HepG2 (cell line): ENCODE results near the gene CASKIN2. TPM values are rescaled to one million over a fixed set of nuclear protein-coding genes. Genes with fewer than 3 reads are reported as not detected.
A peak's percentile ranks its signal among the peaks of the same experiment; 100 is the strongest.

Experiments
- ATF2 ChIP-seq: sonication (generic); formaldehyde crosslinking; IDR thresholded peaks from 2 replicates; pipeline ENCODE4 v1.4.0; 2020; ENCODE audit warnings: missing genetic modification reagents
- CREM ChIP-seq, 2 experiments: sonication (generic) in 1 of 2; formaldehyde crosslinking in 1 of 2; IDR thresholded peaks; 2 replicates each; pipeline versions ENCODE4 v1.4.0 to v1.6.1; 2016 to 2020; ENCODE audit warnings: antibody characterized with exemption in 1 of 2, mild to moderate bottlenecking in 1 of 2, missing genetic modification reagents in 1 of 2
- DMAP1 ChIP-seq: IDR thresholded peaks from 2 replicates; pipeline ENCODE4 v1.6.1; 2016
- GPBP1L1 ChIP-seq: sonication (generic); formaldehyde crosslinking; IDR thresholded peaks from 2 replicates; pipeline ENCODE4 v1.5.0; 2020; ENCODE audit warnings: mild to moderate bottlenecking, missing genetic modification reagents
- HES4 ChIP-seq: sonication (generic); formaldehyde crosslinking; IDR thresholded peaks from 2 replicates; pipeline ENCODE4 v1.9.0; 2021; ENCODE audit warnings: mild to moderate bottlenecking, missing genetic modification reagents, borderline replicate concordance
- IKZF5 ChIP-seq: IDR thresholded peaks from 2 replicates; pipeline ENCODE4 v1.6.1; 2018; ENCODE audit warnings: missing genetic modification reagents, mild to moderate bottlenecking, missing compliant biosample characterization
- KLF16 ChIP-seq, 2 experiments: sonication (generic) in 1 of 2; formaldehyde crosslinking in 1 of 2; IDR thresholded peaks; 2 replicates each; pipeline versions ENCODE4 v1.6.1 to v1.8.0; 2016 to 2023; ENCODE audit warnings: missing genetic modification reagents in 2 of 2, missing compliant biosample characterization in 1 of 2
- MED8 ChIP-seq: sonication (generic); formaldehyde crosslinking; IDR thresholded peaks from 2 replicates; pipeline ENCODE4 v1.8.1; 2023; ENCODE audit warnings: mild to moderate bottlenecking, missing genetic modification reagents; ENCODE audit not compliant: insufficient replicate concordance
- MXD1 ChIP-seq: sonication (generic); formaldehyde crosslinking; IDR thresholded peaks from 2 replicates; pipeline ENCODE4 v1.4.0; 2020; ENCODE audit warnings: mild to moderate bottlenecking, missing genetic modification reagents
- SRF ChIP-seq: IDR thresholded peaks from 2 replicates; pipeline ENCODE4 v1.6.1; 2011; ENCODE audit warnings: mild to moderate bottlenecking, low read depth, low read length, moderate library complexity
- TAF15 ChIP-seq: fragments of 200-400 bp; formaldehyde crosslinking; IDR thresholded peaks from one replicate; pipeline ENCODE4 v1.6.1; 2018; ENCODE audit warnings: mild to moderate bottlenecking, low read depth, low read length; ENCODE audit not compliant: poor library complexity, severe bottlenecking
- TOE1 ChIP-seq: sonication (generic); formaldehyde crosslinking; IDR thresholded peaks from 2 replicates; pipeline ENCODE4 v1.4.0; 2020; ENCODE audit warnings: mild to moderate bottlenecking, missing genetic modification reagents
- ZBTB8A ChIP-seq: sonication (generic); formaldehyde crosslinking; IDR thresholded peaks from 2 replicates; pipeline ENCODE4 v1.4.0; 2020; ENCODE audit warnings: mild to moderate bottlenecking, low read depth, missing genetic modification reagents, borderline replicate concordance
- ZNF275 ChIP-seq: sonication (generic); formaldehyde crosslinking; IDR thresholded peaks from 2 replicates; pipeline ENCODE4 v1.8.0; 2022; ENCODE audit warnings: missing genetic modification reagents, mild to moderate bottlenecking, inconsistent platforms, borderline replicate concordance
- ZSCAN5A ChIP-seq: sonication (generic); formaldehyde crosslinking; IDR thresholded peaks from 2 replicates; pipeline ENCODE4 v1.8.0; 2022; ENCODE audit warnings: mild to moderate bottlenecking, missing genetic modification reagents, borderline replicate concordance
- ZXDC ChIP-seq: sonication (generic); formaldehyde crosslinking; IDR thresholded peaks from 2 replicates; pipeline ENCODE4 v1.5.0; 2020; ENCODE audit warnings: mild to moderate bottlenecking, missing genetic modification reagents
- polyA plus RNA-seq, 8 experiments: library from polyadenylated mRNA; depleted of rRNA in 3 of 8; stranded (reverse) in 7 of 8; unstranded in 1 of 8; fragments of >200 nt; fragmentation: Illumina TruSeq in 4 of 8; extraction: Trizol in 4 of 8; gene quantifications; 2 replicates each; pipeline versions ENCODE4 v1.2.1 to v1.2.3, GENCODE V29; 2011 to 2016; ENCODE audit warnings: low read depth in 4 of 8, missing spikeins in 1 of 8, mixed read lengths in 1 of 8; ENCODE audit not compliant: insufficient read depth in 1 of 8
- total RNA-seq, 5 experiments: library from RNA; depleted of rRNA; stranded (reverse); fragments of >200 nt; fragmentation: Illumina TruSeq; extraction: Trizol; gene quantifications; 2 replicates each; pipeline ENCODE4 v1.2.3, GENCODE V29; 2016; ENCODE audit warnings: low read depth in 1 of 5

CASKIN2 gene
- total and polyA plus RNA-seq, 2 of the 13 experiments (the other 11 are each of a cell fraction or from before 2014, with no cell fraction given): 5.2 to 7.8 TPM

- TF ChIP-seq ZXDC (no peak; the same call in 1 of the 2 replicates), ZSCAN5A (CRISPR knock-in tag) (no peak), GPBP1L1 (CRISPR knock-in tag) (no peak), DMAP1 (CRISPR knock-in tag) (0 out of 2 replicates have a peak, but pooled peaks have one; percentile 22), MXD1 (peak; percentile 78), TAF15 (no peak), ATF2 (CRISPR knock-in tag) (no peak), CREM (IDR thresholded peaks at IDR 0.05) (peak; percentile 65; the same call in 1 of the 2 replicates), CREM (CRISPR knock-in tag; IDR thresholded peaks at IDR 0.05) (no peak), KLF16 (CRISPR knock-in tag; IDR thresholded peaks at IDR 0.05) (peak in 1 of 2 experiments; percentile 86; a peak in 2 of 4 replicates), IKZF5 (CRISPR knock-in tag) (peak; percentile 83), ZNF275 (no peak; the same call in 1 of the 2 replicates), HES4 (no peak), TOE1 (CRISPR knock-in tag) (no peak), SRF (0 out of 2 replicates have a peak, but pooled peaks have one; percentile 26), ZBTB8A (CRISPR knock-in tag) (no peak), MED8 (CRISPR knock-in tag) (no peak)
These were observed 3.4 kb downstream of the CASKIN2 start (continued) for GRCh38 chr17:75511610-75512575.
